Aorta (tissue), 5 donors: Measurements from ENCODE around the gene TGFB1. TPM values are rescaled to one million over a fixed set of nuclear protein-coding genes. Genes with fewer than 3 reads are reported as not detected.
"Not testable (repeated sequence)": the region's sequence is repeated elsewhere in the genome, so short reads cannot be mapped to it uniquely, and the experiment has no call there.

Source experiments
- ATAC-seq: fragments of 200-7000 bp; cut with Tn5 transposase; one replicate; pipeline ENCODE4 v1.9.1; 2022; ENCODE audit warnings: moderate library complexity; ENCODE audit not compliant: low FRiP score
- DNase-seq, 2 donors: peaks; one replicate each; pipeline ENCODE4 v3.0.0-alpha.2; 2020
- H3K27ac ChIP-seq, 2 donors: one replicate each; pipeline ENCODE4 v1.5.1; 2013; ENCODE audit warnings: low read length in 2 of 2, mild to moderate bottlenecking in 2 of 2, moderate library complexity in 2 of 2, control low read depth in 1 of 2, inconsistent platforms in 1 of 2, low read depth in 1 of 2
- H3K27me3 ChIP-seq, 2 donors: one replicate each; pipeline ENCODE4 v1.6.1; 2013; ENCODE audit warnings: control low read depth in 1 of 2, low read length in 1 of 2, mild to moderate bottlenecking in 1 of 2, moderate library complexity in 1 of 2; ENCODE audit not compliant: insufficient read depth in 2 of 2, control insufficient read depth in 1 of 2
- H3K36me3 ChIP-seq, 2 donors: one replicate each; pipeline ENCODE4 v1.6.1; 2013; ENCODE audit warnings: control low read depth in 1 of 2, low read length in 1 of 2, mild to moderate bottlenecking in 1 of 2; ENCODE audit not compliant: insufficient read depth in 2 of 2, control insufficient read depth in 1 of 2
- H3K4me1 ChIP-seq, 2 donors: one replicate each; pipeline ENCODE4 v1.6.1; 2013; ENCODE audit warnings: low read length in 2 of 2, control low read depth in 1 of 2, mild to moderate bottlenecking in 1 of 2, moderate library complexity in 1 of 2; ENCODE audit not compliant: insufficient read depth in 2 of 2, control insufficient read depth in 1 of 2
- H3K4me3 ChIP-seq, 2 donors: one replicate each; pipeline ENCODE4 v1.5.1; 2013; ENCODE audit warnings: low read length in 2 of 2, control low read depth in 1 of 2, mild to moderate bottlenecking in 1 of 2
- H3K9me3 ChIP-seq: one replicate; pipeline ENCODE4 v1.6.1; 2013; ENCODE audit warnings: mild to moderate bottlenecking, low read length; ENCODE audit not compliant: control insufficient read depth
- WGBS, 2 donors: extraction: QIAGEN DNeasy Blood & Tissue Kit; methylation state at CpG; one replicate each; pipeline ENCODE4 v1.1.7; 2013; 5-methylcytosine and 5-hydroxymethylcytosine counted together
- intact Hi-C, 2 donors: fragments of 100-400 bp; cut with DNase I; formaldehyde crosslinking; loops; one replicate each; pipeline versions ENCODE4 v1.14.2 to v1.15.0; 2022
- polyA plus RNA-seq, 2 donors: library from polyadenylated mRNA; stranded (reverse); fragments of 200-250 nt; gene quantifications; one replicate each; pipeline ENCODE4 v1.2.3, GENCODE V29; 2013
- total RNA-seq, 2 donors: library from RNA; stranded (reverse); fragmentation: NEBNext Ultra II Directional; extraction: Animal tissue kit (Norgen Biotek cat#: 25700); gene quantifications; one replicate each; pipeline ENCODE4 v1.2.1, GENCODE V29; 2021
- donor health status: healthy with polysubstance abuse.
- donor health status: Bipolar disorder and iron deficiency.
- donor health status: DM: no; HTN: no; CAD: no.
- donor health status: DM: no; HTN: no; CAD: no.
- donor health status: DM: yes; HTN: yes; CAD: no.

TGFB1 gene
- total and polyA plus RNA-seq, 4 donors = 25.4 to 97.5 (median 69.1) TPM

- peaks cover 0 to 4% of the 10 kb centered on the region in 2 donors for H3K4me1 ChIP-seq
- ATAC-seq (peak; percentile 20), DNase-seq (peak; percentile 75 to 80)
- H3K27ac ChIP-seq = peak overlapping the region in 1 of 2 donors; percentile 96
- H3K4me3 ChIP-seq = no peak overlapping the region
- H3K9me3 ChIP-seq = no peaks in the 10 kb centered on the region
- no peaks in the 10 kb centered on the region for H3K27me3 ChIP-seq
- WGBS, 2 donors = 28 to 31% methylated on average over 4 of the region's 4 CpGs
- intact Hi-C loops = no loop called here
- H3K36me3 ChIP-seq = peaks cover 0 to 16% of the 10 kb centered on the region in 2 donors
Measured at GRCh38 chr19:41299755-41300089, 54.0 kb downstream of the TGFB1 start.

- WGBS, 2 donors = 30 to 46% methylated on average over 10 of the region's 10 CpGs
- Histone ChIP-seq H3K27ac (peak overlapping the region in 1 of 2 donors; percentile 96), H3K27me3 (no peaks in the 10 kb centered on the region), H3K36me3 (peaks cover 0 to 17% of the 10 kb centered on the region in 2 donors), H3K9me3 (no peaks in the 10 kb centered on the region), H3K4me3 (no peak overlapping the region), H3K4me1 (peaks cover 0 to 4% of the 10 kb centered on the region in 2 donors)
- DNase-seq (peak; percentile 68 to 72), ATAC-seq (peak; percentile 44)
- intact Hi-C loops = no loop called here
Measured at GRCh38 chr19:41299046-41299754, 54.5 kb downstream of the TGFB1 start.

- intact Hi-C loops = no loop called here
Measured at GRCh38 chr19:41298348-41298964, 55.3 kb downstream of the TGFB1 start.

GRCh38 chr19:41297628-41298347, 55.9 kb downstream of the TGFB1 start:
- Histone ChIP-seq H3K4me1 (peaks cover 0 to 4% of the 10 kb centered on the region in 2 donors), H3K27ac (peak overlapping the region; percentile 20 to 96), H3K27me3 (no peaks in the 10 kb centered on the region), H3K36me3 (peaks cover 0 to 20% of the 10 kb centered on the region in 2 donors), H3K4me3 (no peak overlapping the region), H3K9me3 (no peaks in the 10 kb centered on the region)
- DNase-seq (peak in 1 of 2 donors; percentile 62), ATAC-seq (no peak)
- WGBS, 2 donors = 48 to 60% methylated on average over 7 of the region's 7 CpGs
- intact Hi-C loops = no loop called here

More at GRCh38 chr19:41298348-41298964, 55.3 kb downstream of the TGFB1 start:
- 9 to 20% methylated on average over 4 of the region's 4 CpGs for WGBS, 2 donors
- peaks cover 0 to 4% of the 10 kb centered on the region in 2 donors for H3K4me1 ChIP-seq
- no peaks in the 10 kb centered on the region for H3K9me3 ChIP-seq
- peaks cover 0 to 18% of the 10 kb centered on the region in 2 donors for H3K36me3 ChIP-seq
- peak; percentile 90 to 94 for DNase-seq
- peak; percentile 80 for ATAC-seq
- no peak overlapping the region for H3K4me3 ChIP-seq
- H3K27me3 ChIP-seq = no peaks in the 10 kb centered on the region
- peak overlapping the region in 1 of 2 donors; percentile 96 for H3K27ac ChIP-seq

GRCh38 chr19:41296433-41296871, 57.3 kb downstream of the TGFB1 start:
- Histone ChIP-seq H3K27me3 (no peaks in the 10 kb centered on the region), H3K36me3 (peaks cover 3 to 25% of the 10 kb centered on the region in 2 donors), H3K4me1 (peaks cover 0 to 4% of the 10 kb centered on the region in 2 donors), H3K27ac (peak overlapping the region in 1 of 2 donors; percentile 46), H3K9me3 (no peaks in the 10 kb centered on the region), H3K4me3 (no peak overlapping the region)
- WGBS, 2 donors = 83 to 88% methylated on average over 2 of the region's 2 CpGs
- no peak for DNase-seq
- no peak for ATAC-seq
- intact Hi-C loops = no loop called here

- peaks cover 0 to 4% of the 10 kb centered on the region in 2 donors for H3K4me1 ChIP-seq
- intact Hi-C loops = no loop called here
- 70 to 72% methylated on average over 6 of the region's 6 CpGs for WGBS, 2 donors
- no peak for ATAC-seq
- peak overlapping the region in 1 of 2 donors; percentile 26 for H3K27ac ChIP-seq
- peaks cover 3 to 28% of the 10 kb centered on the region in 2 donors for H3K36me3 ChIP-seq
- no peak overlapping the region for H3K4me3 ChIP-seq
- no peaks in the 10 kb centered on the region for H3K27me3 ChIP-seq
- DNase-seq = no peak
- no peaks in the 10 kb centered on the region for H3K9me3 ChIP-seq
Measured at GRCh38 chr19:41295499-41295898, 58.2 kb downstream of the TGFB1 start.

- WGBS, 2 donors = 89 to 95% methylated on average over 10 of the region's 10 CpGs
- DNase-seq (peak in 1 of 2 donors; percentile 57), ATAC-seq (no peak)
- intact Hi-C loops = no loop called here
- Histone ChIP-seq H3K9me3 (no peaks in the 10 kb centered on the region), H3K4me3 (no peak overlapping the region), H3K36me3 (peaks cover 3 to 29% of the 10 kb centered on the region in 2 donors), H3K4me1 (peaks cover 0 to 4% of the 10 kb centered on the region in 2 donors), H3K27me3 (no peaks in the 10 kb centered on the region), H3K27ac (no peak overlapping the region)
Measured at GRCh38 chr19:41294393-41294792, 59.3 kb downstream of the TGFB1 start.

- DNase-seq, ATAC-seq, H3K27ac ChIP-seq, H3K4me1 ChIP-seq, H3K27me3 ChIP-seq, H3K4me3 ChIP-seq, intact Hi-C loops, H3K9me3 ChIP-seq: not testable (repeated sequence)
- 91% methylated on average over 8 of the region's 8 CpGs for WGBS, 2 donors
- H3K36me3 ChIP-seq = peaks cover 5 to 25% of the 10 kb centered on the region in 2 donors
Measured at GRCh38 chr19:41289814-41290213, 63.9 kb downstream of the TGFB1 start.
